OCI-LY7 (cell line): ENCODE measurements around the gene CSNK1E. TPM values are rescaled to one million over a fixed set of nuclear protein-coding genes. Genes with fewer than 3 reads are reported as not detected.

Source experiments
- BruUV-seq: library from RNA; stranded (reverse); fragments of 400-500 nt; replicated peaks from 2 replicates; lab custom pipeline; 2021; lab: Mats Ljungman, UMichigan
- CTCF ChIA-PET: fragments of 300-600 bp; sonication (Branson Sonifier 250); formaldehyde crosslinking; loops from one replicate; lab custom pipeline; 2022; ENCODE audit warnings: antibody characterized with exemption; ENCODE audit not compliant: unreplicated experiment; lab: Charles Lee
- POLR2A ChIA-PET: fragments of 300-600 bp; sonication (Branson Sonifier 250); formaldehyde crosslinking; loops from one replicate; lab custom pipeline; 2022; ENCODE audit warnings: antibody characterized with exemption; lab: Charles Lee
- DNase-seq: peaks from one replicate; pipeline ENCODE4 v3.0.0-alpha.2; 2015; ENCODE audit warnings: low spot score
- H2AFZ ChIP-seq: fragments of 200-600 bp; sonication (generic), shearing (Covaris generic); 2 replicates; pipeline ENCODE4 v1.6.1; 2014; ENCODE audit warnings: mild to moderate bottlenecking, antibody characterized with exemption, low read length, moderate library complexity
- H3K27ac ChIP-seq: fragments of 200-600 bp; sonication (generic); 2 replicates; pipeline ENCODE4 v1.5.1; 2014; ENCODE audit warnings: mixed run types, low read depth, mild to moderate bottlenecking, moderate library complexity, low read length, inconsistent platforms; ENCODE audit not compliant: poor library complexity, severe bottlenecking
- H3K36me3 ChIP-seq: fragments of 200-600 bp; sonication (generic); 2 replicates; pipeline ENCODE4 v1.6.1; 2014; ENCODE audit warnings: mild to moderate bottlenecking, antibody characterized with exemption, low read length, moderate library complexity, mixed read lengths; ENCODE audit not compliant: insufficient read depth
- H3K4me1 ChIP-seq: fragments of 200-600 bp; sonication (generic); 2 replicates; pipeline ENCODE4 v1.5.1; 2014; ENCODE audit warnings: mild to moderate bottlenecking, low read length; ENCODE audit not compliant: insufficient read depth, poor library complexity, severe bottlenecking
- H3K4me2 ChIP-seq: fragments of 200-600 bp; sonication (generic); 2 replicates; pipeline ENCODE4 v1.6.1; 2014; ENCODE audit warnings: mild to moderate bottlenecking, low read length
- H3K4me3 ChIP-seq: fragments of 200-600 bp; sonication (generic); 2 replicates; pipeline ENCODE4 v1.5.1; 2014; ENCODE audit warnings: mild to moderate bottlenecking, low read depth, low read length; ENCODE audit not compliant: poor library complexity, severe bottlenecking
- H3K79me2 ChIP-seq: fragments of 200-600 bp; sonication (generic); 2 replicates; pipeline ENCODE4 v1.6.1; 2016; ENCODE audit warnings: low read depth, mild to moderate bottlenecking, low read length, moderate library complexity, mixed read lengths; ENCODE audit not compliant: insufficient read depth
- H3K9me2 ChIP-seq: fragments of 200-600 bp; sonication (generic); 2 replicates; pipeline ENCODE4 v1.6.1; 2016; ENCODE audit warnings: mild to moderate bottlenecking, low read length, mixed read lengths; ENCODE audit not compliant: insufficient read depth
- H3K9me3 ChIP-seq: fragments of 200-600 bp; sonication (generic); 2 replicates; pipeline ENCODE4 v1.6.1; 2014; ENCODE audit warnings: mild to moderate bottlenecking, mixed run types, low read length, mixed read lengths
- H4K20me1 ChIP-seq: fragments of 200-600 bp; sonication (generic); 2 replicates; pipeline ENCODE4 v1.6.1; 2014; ENCODE audit warnings: mild to moderate bottlenecking, antibody characterized with exemption, low read length, moderate library complexity, mixed read lengths; ENCODE audit not compliant: insufficient read depth
- CTCF ChIP-seq: fragments of 200-600 bp; sonication (generic); conservative IDR thresholded peaks from 2 replicates; pipeline ENCODE4 v1.5.1; 2014; ENCODE audit warnings: mild to moderate bottlenecking, antibody characterized with exemption, low read length, moderate library complexity, mixed read lengths
- EZH2phosphoT487 ChIP-seq: fragments of 200-600 bp; sonication (generic); IDR thresholded peaks from 2 replicates; pipeline ENCODE4 v1.6.1; 2018; ENCODE audit warnings: low read depth, borderline replicate concordance, mild to moderate bottlenecking, mixed run types, antibody characterized with exemption, low read length, moderate library complexity, mixed read lengths
- intact Hi-C: fragments of 100-400 bp; cut with micrococcal nuclease; formaldehyde crosslinking; loops from one replicate; pipeline ENCODE4 v1.10.0; 2022; ENCODE audit not compliant: unreplicated experiment
- total RNA-seq, 2 experiments: library from RNA; depleted of rRNA in 1 of 2; stranded (reverse); fragments of >200 nt in 1 of 2; shearing (Covaris generic) in 1 of 2; gene quantifications; 2 replicates each; pipeline ENCODE4 v1.2.3, GENCODE V29; 2014 to 2022

The CSNK1E gene
- total RNA-seq, 2 experiments from 2014 or later: 182 to 203 TPM

GRCh38 chr22:38264322-38264843 is 52.9 kb downstream of the CSNK1E start:
- Histone ChIP-seq H3K79me2 (peaks cover 21% of the 10 kb centered on the region; the same call in 1 of the 2 replicates), H3K9me3 (no peaks in the 10 kb centered on the region), H3K4me3 (no peak overlapping the region), H4K20me1 (no peaks in the 10 kb centered on the region), H3K4me2 (no peak overlapping the region), H3K9me2 (no peaks in the 10 kb centered on the region), H2AFZ (no peak overlapping the region), H3K27ac (no peak overlapping the region), H3K4me1 (peaks cover 55% of the 10 kb centered on the region), H3K36me3 (peaks cover 29% of the 10 kb centered on the region)
- no peak for DNase-seq
- BruUV-seq: no TSS peak
- ChIA-PET CTCF (no interaction called here), POLR2A (no interaction called here)
- intact Hi-C loops: loop anchor here (5.0 kb wide), 1 partner anchor 53 kb away; the partner anchor contains the start of gene CSNK1E
- no peak for TF ChIP-seq EZH2phosphoT487
- no peak for TF ChIP-seq CTCF

DNA sequence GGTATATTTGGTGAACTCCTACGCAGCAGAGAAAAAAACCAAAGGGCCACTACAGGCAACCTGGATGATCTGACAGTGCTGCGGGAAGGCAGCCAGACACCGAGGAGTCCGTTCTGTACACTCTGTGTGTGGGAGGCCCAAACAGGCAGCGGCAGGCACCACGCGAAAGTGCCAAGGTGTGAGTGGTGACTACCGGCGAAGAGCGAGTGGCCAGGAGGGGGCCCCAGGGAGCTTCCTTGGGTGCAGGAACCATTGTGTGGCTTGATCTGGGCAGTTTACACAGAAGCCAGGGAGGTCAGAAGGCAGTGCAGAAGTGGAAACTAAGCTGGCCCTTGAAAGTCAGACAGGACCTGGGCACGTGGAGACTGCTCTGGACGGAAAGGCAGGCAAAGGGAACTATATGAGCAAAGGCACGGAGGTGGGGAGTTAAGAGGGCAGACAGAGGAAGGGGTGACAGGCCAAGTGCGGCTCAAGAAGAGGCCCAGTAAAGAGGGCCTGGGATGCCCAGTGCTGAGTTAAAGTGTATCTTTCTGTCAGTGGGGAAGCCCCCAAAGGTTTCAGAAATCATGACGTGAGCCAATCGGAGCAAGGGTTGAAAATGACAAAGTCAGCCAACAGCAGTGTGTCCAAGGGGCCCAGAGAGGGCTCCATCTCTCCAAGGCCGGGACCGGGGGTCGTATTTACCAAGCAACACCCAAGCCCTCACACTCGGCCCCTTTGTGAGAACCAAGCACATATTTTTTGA is 55.0 kb downstream of the CSNK1E start:
- H3K4me3 ChIP-seq: no peak overlapping the region
- H3K27ac ChIP-seq: peak overlapping the region; percentile 29
- peaks cover 29% of the 10 kb centered on the region for H3K36me3 ChIP-seq
- POLR2A ChIA-PET: interaction anchor here (0.6 kb wide), 1 partner anchor 239 kb away, joined by 6 read pairs; no protein-coding TSS in a partner anchor
- peak; percentile 64 for DNase-seq
- H3K9me2 ChIP-seq: no peaks in the 10 kb centered on the region
- peaks cover 41% of the 10 kb centered on the region; the same call in 1 of the 2 replicates for H3K79me2 ChIP-seq
- peaks cover 67% of the 10 kb centered on the region for H3K4me1 ChIP-seq
- BruUV-seq: no TSS peak
- peak; percentile 86 for TF ChIP-seq CTCF
- TF ChIP-seq EZH2phosphoT487: no peak
- H4K20me1 ChIP-seq: no peaks in the 10 kb centered on the region
- intact Hi-C loops: loop anchor here (1.0 to 5.0 kb wide), 2 partner anchors 55 to 91 kb away; partner anchors contain the start of gene CSNK1E
- H3K4me2 ChIP-seq: no peak overlapping the region
- no peak overlapping the region for H2AFZ ChIP-seq
- CTCF ChIA-PET: no interaction called here
- no peaks in the 10 kb centered on the region for H3K9me3 ChIP-seq
